ENCODE measurements around the gene ATP8B3.

DNA sequence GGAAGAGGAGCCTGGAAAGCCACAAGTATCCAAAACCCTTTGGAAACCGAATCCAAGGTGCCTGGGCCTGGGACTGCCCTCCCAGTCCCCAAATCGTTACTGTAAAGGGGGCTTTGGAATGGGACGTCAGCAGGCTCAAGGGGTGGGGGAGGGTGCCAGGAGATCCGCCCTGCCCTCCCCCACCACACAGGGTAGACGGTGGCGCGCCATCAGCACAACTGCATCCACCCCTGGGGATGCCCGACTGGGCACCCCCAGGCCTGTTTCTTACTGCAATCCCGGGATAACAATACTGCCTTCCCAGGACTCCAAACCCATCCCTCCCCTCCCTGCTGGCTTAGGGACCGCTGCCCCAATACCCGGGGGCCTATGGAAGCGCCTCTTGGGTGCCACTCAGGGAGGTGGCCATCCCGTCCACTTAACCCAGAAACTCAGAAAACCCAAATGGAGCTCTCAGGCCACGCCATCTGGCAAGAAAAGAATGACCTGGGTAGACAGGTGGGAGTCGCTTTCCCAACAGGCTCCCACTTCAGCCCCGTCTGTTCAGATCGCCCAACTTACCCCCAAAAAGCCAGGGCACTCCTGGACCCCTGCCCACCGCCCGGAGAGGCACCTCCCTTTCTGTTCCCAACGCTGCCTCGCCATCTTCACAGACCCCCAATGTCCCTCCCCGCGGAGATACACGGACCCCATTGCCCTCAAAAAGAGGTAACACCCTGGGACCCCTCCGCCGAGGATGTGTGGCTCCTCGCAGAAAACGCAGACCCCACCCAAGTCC, 48.9 kb upstream of the ATP8B3 start:
- TF ChIP-seq MAZ (IDR thresholded peaks at IDR 0.05; ENCODE audit: borderline replicate concordance, low read depth, low read length): no peak
- TF ChIP-seq EP300 (IDR thresholded peaks at IDR 0.05): no peak
- TF ChIP-seq BHLHE40 (IDR thresholded peaks at IDR 0.05; ENCODE audit: low read depth, low read length): no peak
- TF ChIP-seq, protein P1, sequence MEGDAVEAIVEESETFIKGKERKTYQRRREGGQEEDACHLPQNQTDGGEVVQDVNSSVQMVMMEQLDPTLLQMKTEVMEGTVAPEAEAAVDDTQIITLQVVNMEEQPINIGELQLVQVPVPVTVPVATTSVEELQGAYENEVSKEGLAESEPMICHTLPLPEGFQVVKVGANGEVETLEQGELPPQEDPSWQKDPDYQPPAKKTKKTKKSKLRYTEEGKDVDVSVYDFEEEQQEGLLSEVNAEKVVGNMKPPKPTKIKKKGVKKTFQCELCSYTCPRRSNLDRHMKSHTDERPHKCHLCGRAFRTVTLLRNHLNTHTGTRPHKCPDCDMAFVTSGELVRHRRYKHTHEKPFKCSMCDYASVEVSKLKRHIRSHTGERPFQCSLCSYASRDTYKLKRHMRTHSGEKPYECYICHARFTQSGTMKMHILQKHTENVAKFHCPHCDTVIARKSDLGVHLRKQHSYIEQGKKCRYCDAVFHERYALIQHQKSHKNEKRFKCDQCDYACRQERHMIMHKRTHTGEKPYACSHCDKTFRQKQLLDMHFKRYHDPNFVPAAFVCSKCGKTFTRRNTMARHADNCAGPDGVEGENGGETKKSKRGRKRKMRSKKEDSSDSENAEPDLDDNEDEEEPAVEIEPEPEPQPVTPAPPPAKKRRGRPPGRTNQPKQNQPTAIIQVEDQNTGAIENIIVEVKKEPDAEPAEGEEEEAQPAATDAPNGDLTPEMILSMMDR (IDR thresholded peaks at IDR 0.05): no peak
- TF ChIP-seq SREBF2 (IDR thresholded peaks at IDR 0.05): no peak
- TF ChIP-seq NR3C1 (IDR thresholded peaks at IDR 0.05): no peak
- TF ChIP-seq SMC3 (IDR thresholded peaks at IDR 0.05): no peak
- TF ChIP-seq POLR2A (IDR thresholded peaks at IDR 0.05; ENCODE audit: low read length): no peak
- TF ChIP-seq, protein P2, sequence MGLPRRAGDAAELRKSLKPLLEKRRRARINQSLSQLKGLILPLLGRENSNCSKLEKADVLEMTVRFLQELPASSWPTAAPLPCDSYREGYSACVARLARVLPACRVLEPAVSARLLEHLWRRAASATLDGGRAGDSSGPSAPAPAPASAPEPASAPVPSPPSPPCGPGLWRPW (IDR thresholded peaks at IDR 0.05): no peak
- TF ChIP-seq RFX5 (IDR thresholded peaks at IDR 0.05): no peak
- TF ChIP-seq ZNF302 (CRISPR knock-in tag; IDR thresholded peaks at IDR 0.05): no peak
- TF ChIP-seq RAD21 (conservative IDR thresholded peaks at IDR 0.05 in 1 of 2, IDR thresholded peaks at IDR 0.05 in 1 of 2): no peak
